ENCODE results near the gene CTNND1.

- TF ChIP-seq POLR2AphosphoS5 (IDR thresholded peaks at IDR 0.05; ENCODE audit: low read depth, low read length) (no peak), POLR2A (IDR thresholded peaks at IDR 0.05; ENCODE audit: low read depth, low read length) (no peak), TAF1 (IDR thresholded peaks at IDR 0.05; ENCODE audit: low read depth, low read length) (no peak), SPI1 (IDR thresholded peaks at IDR 0.05; ENCODE audit: low read depth, low read length) (no peak)
Measured at GRCh38 chr11:57801183-57801485, 39.5 kb downstream of the CTNND1 start.
